Muscle layer of colon (tissue), 2 donors: Measurements from ENCODE around the gene ZNF407.

Experiments used
- H3K27ac ChIP-seq: one replicate; pipeline ENCODE4 v1.7.0; 2013; ENCODE audit warnings: low read depth, mild to moderate bottlenecking, low read length, moderate library complexity
- H3K27me3 ChIP-seq, 2 donors: one replicate each; pipeline ENCODE4 v1.7.0; 2013; ENCODE audit warnings: low read length in 2 of 2, mild to moderate bottlenecking in 2 of 2; ENCODE audit not compliant: insufficient read depth in 2 of 2, control insufficient read depth in 1 of 2
- H3K36me3 ChIP-seq: one replicate; pipeline ENCODE4 v1.7.0; 2013; ENCODE audit warnings: mild to moderate bottlenecking, low read length; ENCODE audit not compliant: insufficient read depth
- H3K4me1 ChIP-seq: one replicate; pipeline ENCODE4 v1.7.0; 2013; ENCODE audit warnings: mild to moderate bottlenecking, low read length; ENCODE audit not compliant: insufficient read depth
- H3K4me3 ChIP-seq, 2 donors: one replicate each; pipeline ENCODE4 v1.7.0; 2013; ENCODE audit warnings: low read length in 2 of 2, low read depth in 1 of 2, mild to moderate bottlenecking in 1 of 2, moderate library complexity in 1 of 2
- H3K9ac ChIP-seq: one replicate; pipeline ENCODE4 v1.7.0; 2013; ENCODE audit warnings: low read length
- H3K9me3 ChIP-seq: one replicate; pipeline ENCODE4 v1.7.0; 2013; ENCODE audit warnings: mild to moderate bottlenecking, low read length
- donor health status: abdominal sarcoma.
- donor health status: Adenocarcinoma of cecum.

The ZNF407 gene

DNA sequence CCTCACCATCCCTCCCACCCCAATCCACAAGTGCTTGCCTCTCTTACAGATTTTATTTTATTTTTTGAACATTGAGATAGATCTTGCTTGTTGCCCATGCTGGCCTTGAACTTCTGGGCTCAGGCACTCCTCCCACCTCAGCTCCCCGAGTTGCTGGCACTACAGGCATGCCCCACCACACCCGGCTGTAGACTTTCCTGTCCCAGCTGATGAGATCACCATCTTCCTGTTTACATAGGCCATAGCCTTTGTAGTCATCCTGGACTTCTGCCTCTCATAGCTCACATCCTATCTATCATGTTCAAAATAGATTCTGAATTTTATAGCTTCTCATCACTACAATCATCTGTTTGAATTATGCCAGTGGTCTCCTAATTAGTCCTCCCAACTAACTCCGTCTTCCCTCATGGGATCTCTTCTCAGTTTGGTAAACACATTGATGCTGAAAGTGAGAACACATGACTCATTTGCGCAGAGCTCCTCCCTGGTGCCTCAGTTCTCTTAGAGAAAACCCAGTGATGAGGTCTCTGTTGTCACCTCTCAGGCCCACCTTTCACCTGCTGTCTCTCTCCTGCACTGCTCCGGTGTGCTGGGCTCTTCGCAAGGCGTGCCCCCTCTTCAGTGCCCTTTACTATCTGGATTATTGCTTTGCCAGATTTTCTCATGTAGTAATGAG, 243.0 kb downstream of the ZNF407 start:
- peaks cover 19% of the 10 kb centered on the region for H3K4me1 ChIP-seq
- H3K27me3 ChIP-seq: no peaks in the 10 kb centered on the region
- no peak overlapping the region for H3K9ac ChIP-seq
- H3K4me3 ChIP-seq: no peak overlapping the region
- no peak overlapping the region for H3K27ac ChIP-seq
- H3K36me3 ChIP-seq: no peaks in the 10 kb centered on the region
- H3K9me3 ChIP-seq: no peaks in the 10 kb centered on the region

DNA sequence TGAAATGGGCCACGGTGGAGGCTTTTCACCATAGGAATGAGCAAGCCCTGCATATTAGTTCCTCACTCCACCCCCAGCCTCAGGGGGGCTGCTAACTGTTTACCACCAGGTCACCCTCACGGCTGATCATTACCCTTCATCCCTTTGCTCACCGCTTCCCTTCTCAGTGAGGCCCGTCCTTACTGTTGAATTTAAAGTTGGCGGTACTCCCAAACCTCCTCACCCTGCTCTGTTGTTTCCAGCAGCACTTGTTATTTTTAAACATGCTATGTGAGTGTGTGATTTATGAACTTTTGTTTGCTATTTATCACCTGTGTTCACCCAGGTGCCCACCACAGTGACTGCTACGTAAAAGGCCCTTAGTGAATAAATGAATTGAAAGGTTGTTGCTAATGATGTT, 243.6 kb downstream of the ZNF407 start:
- no peaks in the 10 kb centered on the region for H3K27me3 ChIP-seq
- H3K9me3 ChIP-seq: no peaks in the 10 kb centered on the region
- no peak overlapping the region for H3K9ac ChIP-seq
- peaks cover 13% of the 10 kb centered on the region for H3K4me1 ChIP-seq
- H3K27ac ChIP-seq: no peak overlapping the region
- no peak overlapping the region for H3K4me3 ChIP-seq
- no peaks in the 10 kb centered on the region for H3K36me3 ChIP-seq

DNA sequence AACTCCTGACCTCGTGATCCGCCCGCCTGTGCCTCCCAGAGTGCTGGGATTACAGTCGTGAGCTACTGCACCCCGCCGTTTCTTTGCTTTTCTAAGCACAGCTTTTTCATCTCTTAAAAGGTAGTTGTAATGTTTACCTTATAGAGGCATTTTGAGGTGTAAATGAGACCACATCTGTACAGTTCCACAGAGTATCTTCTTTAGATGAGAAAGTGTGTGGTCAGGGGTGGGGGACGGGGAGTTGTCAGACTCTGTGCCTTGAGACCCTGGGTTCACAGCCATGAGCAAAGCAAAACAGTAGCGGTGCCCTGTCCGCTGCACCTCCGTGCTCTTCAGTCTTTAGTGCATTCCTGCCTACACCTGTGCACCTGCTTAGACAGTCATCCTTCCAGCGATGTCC, 251.6 kb downstream of the ZNF407 start:
- Histone ChIP-seq H3K9ac (no peak overlapping the region), H3K36me3 (no peaks in the 10 kb centered on the region), H3K27me3 (no peaks in the 10 kb centered on the region), H3K4me3 (no peak overlapping the region), H3K9me3 (no peaks in the 10 kb centered on the region), H3K27ac (no peak overlapping the region), H3K4me1 (no peaks in the 10 kb centered on the region)

DNA sequence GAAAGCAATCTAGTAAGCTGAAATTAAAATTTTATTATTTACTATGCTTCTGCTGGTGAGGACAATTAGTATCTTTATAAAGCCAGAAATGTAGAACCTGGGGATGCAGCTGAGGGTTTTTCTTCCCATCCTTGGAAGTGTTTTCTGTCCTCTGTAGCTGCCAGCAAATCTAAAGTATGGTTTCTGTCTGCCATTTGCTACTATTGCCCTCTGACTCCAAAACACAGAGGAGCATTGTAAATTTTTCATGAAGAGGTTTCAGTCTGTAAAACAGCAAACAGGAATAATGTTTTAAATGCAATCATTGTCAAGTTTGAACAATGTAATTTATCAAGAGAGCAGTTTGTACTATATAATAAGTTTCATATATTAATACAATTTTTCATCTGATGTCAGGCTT, 258.8 kb downstream of the ZNF407 start:
- H3K9me3 ChIP-seq: no peaks in the 10 kb centered on the region
- H3K4me1 ChIP-seq: peaks cover 19% of the 10 kb centered on the region
- H3K9ac ChIP-seq: no peak overlapping the region
- H3K36me3 ChIP-seq: no peaks in the 10 kb centered on the region
- H3K27ac ChIP-seq: no peak overlapping the region
- H3K27me3 ChIP-seq: no peaks in the 10 kb centered on the region
- H3K4me3 ChIP-seq: no peak overlapping the region

DNA sequence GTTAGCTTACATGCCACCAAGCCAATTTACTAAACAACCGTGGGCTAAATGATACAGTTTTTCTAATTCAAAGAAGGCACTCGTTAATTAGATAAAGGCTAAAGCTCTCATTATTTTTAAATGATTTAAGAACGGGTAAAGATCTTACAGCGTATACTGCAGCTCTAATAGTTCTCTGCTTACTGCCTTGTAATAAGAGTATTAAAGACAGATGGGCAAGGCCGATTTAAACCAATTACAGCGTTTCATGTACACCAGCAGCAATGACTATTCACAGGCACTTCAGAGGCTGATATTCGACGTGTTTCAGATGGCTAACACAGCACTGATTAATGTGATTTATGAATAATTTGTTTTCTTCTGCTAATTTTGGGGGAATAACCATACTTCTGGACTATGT, 259.3 kb downstream of the ZNF407 start:
- Histone ChIP-seq H3K27ac (no peak overlapping the region), H3K4me1 (peaks cover 19% of the 10 kb centered on the region), H3K4me3 (no peak overlapping the region)

DNA sequence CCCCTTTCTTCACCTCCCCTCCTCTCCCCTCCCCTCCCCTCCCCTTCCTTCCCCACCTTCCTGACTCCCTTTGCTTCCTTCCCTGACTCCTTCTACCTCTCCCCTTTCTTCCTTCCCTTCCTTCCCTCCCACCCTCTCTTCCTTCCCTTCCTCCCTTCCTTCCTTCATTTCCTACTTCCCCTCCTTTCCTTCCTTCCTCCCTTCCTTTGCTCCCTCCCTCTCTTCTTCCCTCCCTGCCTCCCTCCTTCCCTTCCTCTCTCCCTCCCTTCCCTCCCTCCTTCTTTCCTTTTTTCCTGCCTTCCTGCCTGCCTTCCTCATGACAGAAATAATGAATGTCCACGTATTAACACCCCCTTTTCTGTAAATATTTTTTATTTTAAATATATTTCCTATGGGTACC, 260.2 kb downstream of the ZNF407 start:
- Histone ChIP-seq H3K36me3 (no peaks in the 10 kb centered on the region), H3K4me3 (no peak overlapping the region), H3K27me3 (no peaks in the 10 kb centered on the region), H3K9ac (no peak overlapping the region), H3K4me1 (peaks cover 19% of the 10 kb centered on the region), H3K27ac (no peak overlapping the region), H3K9me3 (no peaks in the 10 kb centered on the region)

More for the DNA sequence above, 259.3 kb downstream of the ZNF407 start:
- Histone ChIP-seq H3K27me3 (no peaks in the 10 kb centered on the region), H3K36me3 (no peaks in the 10 kb centered on the region), H3K9me3 (no peaks in the 10 kb centered on the region), H3K9ac (no peak overlapping the region)

DNA sequence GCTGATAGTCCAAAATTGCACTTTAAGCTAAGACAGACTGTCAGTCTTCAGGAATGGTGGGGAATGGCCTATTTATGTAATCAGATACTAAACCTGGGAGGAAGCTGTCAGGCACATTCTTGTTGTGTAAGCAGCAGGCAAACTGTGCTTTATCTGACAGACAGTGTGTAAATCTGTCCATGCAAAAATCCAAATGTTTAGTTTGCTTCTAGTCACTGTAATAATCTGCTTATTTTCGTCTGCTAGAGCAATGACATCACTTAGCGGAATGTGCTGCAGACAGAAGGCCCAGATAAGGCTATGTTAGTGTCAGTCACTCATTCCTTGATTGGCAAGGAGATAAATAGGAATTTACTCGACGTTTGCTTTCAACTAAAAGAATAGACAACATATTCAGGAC, 263.5 kb downstream of the ZNF407 start:
- H3K9me3 ChIP-seq: no peaks in the 10 kb centered on the region
- no peak overlapping the region for H3K27ac ChIP-seq
- H3K4me3 ChIP-seq: no peak overlapping the region
- H3K4me1 ChIP-seq: peaks cover 20% of the 10 kb centered on the region
- no peaks in the 10 kb centered on the region for H3K36me3 ChIP-seq
- H3K9ac ChIP-seq: no peak overlapping the region
- H3K27me3 ChIP-seq: no peaks in the 10 kb centered on the region

DNA sequence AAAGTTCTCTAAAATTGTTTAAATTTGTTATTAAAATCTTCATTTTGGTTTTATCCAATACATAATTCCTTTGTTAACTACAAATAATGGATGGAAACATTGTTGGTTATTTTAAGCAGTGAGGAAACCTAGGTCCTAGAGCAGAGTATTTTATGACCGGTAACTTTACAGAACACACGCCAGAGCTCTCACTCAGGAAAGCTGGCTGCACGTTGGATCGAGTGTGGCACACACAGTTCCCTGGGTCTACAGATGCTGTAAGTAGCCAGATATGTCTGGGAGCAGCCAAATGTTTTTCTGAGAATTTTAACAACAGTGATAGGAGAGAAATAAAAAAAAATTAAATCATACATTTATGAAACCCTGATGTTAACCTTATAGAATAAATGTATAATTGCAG, 264.4 kb downstream of the ZNF407 start:
- Histone ChIP-seq H3K4me3 (no peak overlapping the region), H3K36me3 (no peaks in the 10 kb centered on the region), H3K9ac (no peak overlapping the region), H3K27me3 (no peaks in the 10 kb centered on the region), H3K4me1 (peaks cover 13% of the 10 kb centered on the region), H3K27ac (no peak overlapping the region), H3K9me3 (no peaks in the 10 kb centered on the region)

DNA sequence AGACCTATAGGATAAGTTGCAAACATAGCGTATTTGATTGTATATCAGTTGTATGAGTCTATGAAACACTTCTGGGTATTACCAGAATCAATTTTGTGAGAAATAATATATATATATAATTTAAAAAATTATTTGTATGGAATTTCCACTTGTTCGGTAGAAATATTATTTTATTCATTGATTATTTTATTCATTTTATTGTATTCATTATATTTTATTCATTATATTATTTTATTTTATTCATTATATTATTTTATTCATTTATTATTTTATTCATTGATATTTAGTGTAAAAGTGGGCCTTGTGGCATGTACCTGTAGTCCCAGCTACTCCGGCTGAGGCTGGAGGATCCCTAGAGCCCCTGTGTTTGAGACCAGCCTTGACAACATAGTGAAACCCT, 268.9 kb downstream of the ZNF407 start:
- no peaks in the 10 kb centered on the region for H3K9me3 ChIP-seq
- no peaks in the 10 kb centered on the region for H3K36me3 ChIP-seq
- H3K4me3 ChIP-seq: no peak overlapping the region
- peaks cover 16% of the 10 kb centered on the region for H3K4me1 ChIP-seq
- no peak overlapping the region for H3K27ac ChIP-seq
- H3K9ac ChIP-seq: no peak overlapping the region
- H3K27me3 ChIP-seq: no peaks in the 10 kb centered on the region

DNA sequence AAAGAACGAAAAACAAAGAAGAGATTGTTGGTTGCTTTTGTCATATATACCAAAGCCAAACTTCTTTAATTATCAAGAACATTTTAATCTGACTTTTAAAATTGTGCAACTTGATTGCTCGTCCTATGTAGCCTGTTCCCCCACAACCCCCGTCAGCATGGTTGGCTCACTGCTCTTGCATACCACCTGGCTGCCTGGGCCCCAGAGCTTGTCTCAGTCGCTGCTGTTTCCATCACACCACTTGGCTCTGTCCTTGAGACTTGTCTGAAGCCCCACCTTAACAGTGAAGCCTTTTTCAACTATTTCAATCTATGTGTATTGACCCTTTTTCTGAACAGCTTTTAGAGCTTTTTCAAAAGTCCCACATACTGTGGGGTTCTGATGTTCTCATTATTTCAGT, 270.8 kb downstream of the ZNF407 start:
- Histone ChIP-seq H3K27me3 (no peaks in the 10 kb centered on the region), H3K27ac (no peak overlapping the region), H3K36me3 (no peaks in the 10 kb centered on the region), H3K9ac (no peak overlapping the region), H3K4me1 (peaks cover 16% of the 10 kb centered on the region), H3K4me3 (no peak overlapping the region), H3K9me3 (no peaks in the 10 kb centered on the region)

DNA sequence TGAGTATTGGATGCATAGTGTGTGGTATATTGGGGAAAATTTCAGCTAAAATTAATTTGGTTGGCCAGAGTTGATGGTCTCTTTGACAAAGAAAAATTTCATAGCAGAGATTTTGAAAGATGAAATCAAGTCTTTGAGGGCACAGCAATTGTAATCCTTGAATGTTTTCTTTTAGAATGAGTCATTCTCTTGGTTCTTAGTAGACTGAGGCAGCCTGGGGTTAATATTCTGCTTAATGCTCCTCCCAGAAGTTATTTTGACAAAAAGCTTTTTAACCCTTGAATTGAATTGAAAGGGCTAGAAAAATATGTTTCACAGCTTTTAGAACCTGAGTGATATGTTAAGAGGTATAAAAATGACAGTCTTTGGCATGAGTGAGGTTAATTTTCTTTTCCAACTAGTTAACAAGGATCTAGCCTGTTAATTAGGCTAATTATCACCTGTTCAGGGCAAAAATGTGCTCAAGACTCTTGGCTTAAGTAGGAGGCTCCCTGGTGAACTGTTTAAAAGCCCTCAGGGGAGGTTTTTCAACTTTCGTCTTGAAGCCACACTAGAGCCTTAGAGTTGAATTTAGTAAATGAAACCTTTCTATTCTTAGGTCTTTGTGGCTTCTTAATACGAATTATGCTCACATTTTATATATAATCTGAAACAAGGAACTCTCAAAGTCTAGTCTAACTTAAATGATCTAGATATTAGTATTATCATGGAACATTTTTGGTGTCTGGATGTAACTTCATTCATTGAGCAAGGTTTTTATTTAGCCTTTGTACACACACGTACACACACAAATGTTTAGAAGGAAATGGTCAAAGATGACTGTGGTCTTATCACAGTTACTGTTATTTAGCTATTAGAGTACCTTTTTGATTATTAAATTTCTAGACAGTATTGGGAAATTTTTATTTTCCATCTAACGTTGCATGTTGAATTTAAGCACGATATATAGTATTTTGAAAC, 272.5 kb downstream of the ZNF407 start:
- peaks cover 12% of the 10 kb centered on the region for H3K4me1 ChIP-seq
- no peaks in the 10 kb centered on the region for H3K27me3 ChIP-seq
- no peak overlapping the region for H3K27ac ChIP-seq
- H3K9me3 ChIP-seq: no peaks in the 10 kb centered on the region
- no peak overlapping the region for H3K4me3 ChIP-seq
- no peak overlapping the region for H3K9ac ChIP-seq
- no peaks in the 10 kb centered on the region for H3K36me3 ChIP-seq
